BE2C (cell line): ENCODE data around the gene FCHSD1.
A peak's percentile ranks its signal among the peaks of the same experiment; 100 is the strongest.

ENCODE experiments used
- DNase-seq: peaks from one replicate; pipeline ENCODE4 v3.0.0-alpha.2; 2020
- H3K27me3 ChIP-seq: fragments of 250-450 bp; sonication (Bioruptor Pico); 2 replicates; pipeline ENCODE4 v1.5.1; 2020; ENCODE audit warnings: mild to moderate bottlenecking
- H3K36me3 ChIP-seq: fragments of 250-450 bp; sonication (Bioruptor Pico); 2 replicates; pipeline ENCODE4 v1.5.1; 2020; ENCODE audit warnings: mild to moderate bottlenecking
- H3K4me1 ChIP-seq: fragments of 250-450 bp; sonication (Bioruptor Pico); 2 replicates; pipeline ENCODE4 v1.5.1; 2020
- H3K4me3 ChIP-seq: 2 replicates; pipeline ENCODE4 v1.5.1; 2011; ENCODE audit warnings: low read depth, low read length
- H3K9me3 ChIP-seq: fragments of 250-450 bp; sonication (Bioruptor Pico); 2 replicates; pipeline ENCODE4 v1.5.1; 2020
- TF ChIP-seq, protein P1 (sequence below): IDR thresholded peaks from 2 replicates; pipeline ENCODE4 v1.5.1; 2012; ENCODE audit warnings: mild to moderate bottlenecking, low read depth, low read length

Gene FCHSD1

DNA sequence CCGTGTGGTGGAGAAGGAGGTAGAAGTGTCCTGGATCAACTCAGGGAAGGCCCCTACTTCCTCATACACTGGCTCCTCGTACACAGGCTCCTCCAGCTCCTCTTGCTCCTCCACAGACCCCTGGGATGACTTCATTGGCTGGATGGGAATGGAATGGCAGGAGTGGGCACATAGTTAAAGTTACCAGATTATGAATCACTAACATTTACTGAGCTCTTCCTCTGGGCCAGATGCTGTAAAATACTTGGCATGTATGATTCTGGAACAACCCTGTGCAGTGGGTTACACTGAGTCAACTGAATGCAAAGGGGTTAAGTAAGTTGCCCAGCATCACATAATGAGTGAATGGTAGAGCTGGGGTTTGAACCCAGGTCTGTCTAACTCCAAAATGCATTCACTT, 3.1 kb upstream of the FCHSD1 start:
- H3K9me3 ChIP-seq, result no peaks in the 10 kb centered on the region
- no peaks in the 10 kb centered on the region for H3K27me3 ChIP-seq
- TF ChIP-seq, protein P1, sequence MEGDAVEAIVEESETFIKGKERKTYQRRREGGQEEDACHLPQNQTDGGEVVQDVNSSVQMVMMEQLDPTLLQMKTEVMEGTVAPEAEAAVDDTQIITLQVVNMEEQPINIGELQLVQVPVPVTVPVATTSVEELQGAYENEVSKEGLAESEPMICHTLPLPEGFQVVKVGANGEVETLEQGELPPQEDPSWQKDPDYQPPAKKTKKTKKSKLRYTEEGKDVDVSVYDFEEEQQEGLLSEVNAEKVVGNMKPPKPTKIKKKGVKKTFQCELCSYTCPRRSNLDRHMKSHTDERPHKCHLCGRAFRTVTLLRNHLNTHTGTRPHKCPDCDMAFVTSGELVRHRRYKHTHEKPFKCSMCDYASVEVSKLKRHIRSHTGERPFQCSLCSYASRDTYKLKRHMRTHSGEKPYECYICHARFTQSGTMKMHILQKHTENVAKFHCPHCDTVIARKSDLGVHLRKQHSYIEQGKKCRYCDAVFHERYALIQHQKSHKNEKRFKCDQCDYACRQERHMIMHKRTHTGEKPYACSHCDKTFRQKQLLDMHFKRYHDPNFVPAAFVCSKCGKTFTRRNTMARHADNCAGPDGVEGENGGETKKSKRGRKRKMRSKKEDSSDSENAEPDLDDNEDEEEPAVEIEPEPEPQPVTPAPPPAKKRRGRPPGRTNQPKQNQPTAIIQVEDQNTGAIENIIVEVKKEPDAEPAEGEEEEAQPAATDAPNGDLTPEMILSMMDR, result no peak
- peaks cover 18% of the 10 kb centered on the region for H3K36me3 ChIP-seq
- H3K4me3 ChIP-seq, result no peak overlapping the region
- no peaks in the 10 kb centered on the region; the same call in 1 of the 2 replicates for H3K4me1 ChIP-seq
- DNase-seq, result no peak

DNA sequence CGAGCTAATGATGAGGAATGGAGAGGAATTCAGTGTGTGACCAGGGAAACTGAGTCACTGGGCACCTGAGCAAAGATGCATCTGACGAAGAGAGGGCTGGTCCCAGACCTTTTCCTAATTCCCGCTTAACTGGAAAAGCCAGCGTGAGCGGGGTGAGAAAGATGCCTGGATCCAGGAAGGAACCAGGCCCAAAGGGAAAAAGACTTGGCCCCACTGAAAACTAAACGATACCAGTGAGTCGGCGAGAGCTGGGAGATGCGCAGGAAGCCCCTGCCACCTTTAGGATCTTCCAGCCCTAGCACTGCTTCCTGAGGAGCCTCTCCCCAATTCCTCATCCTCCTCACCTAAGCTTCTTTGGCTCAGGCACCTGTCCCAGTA, 499 bp upstream of the FCHSD1 start:
- no peaks in the 10 kb centered on the region for H3K9me3 ChIP-seq
- peaks cover 12% of the 10 kb centered on the region for H3K36me3 ChIP-seq
- no peaks in the 10 kb centered on the region; the same call in 1 of the 2 replicates for H3K4me1 ChIP-seq
- TF ChIP-seq, protein P1, result no peak
- no peaks in the 10 kb centered on the region for H3K27me3 ChIP-seq
- peak overlapping the region; percentile 65 for H3K4me3 ChIP-seq
- no peak for DNase-seq

DNA sequence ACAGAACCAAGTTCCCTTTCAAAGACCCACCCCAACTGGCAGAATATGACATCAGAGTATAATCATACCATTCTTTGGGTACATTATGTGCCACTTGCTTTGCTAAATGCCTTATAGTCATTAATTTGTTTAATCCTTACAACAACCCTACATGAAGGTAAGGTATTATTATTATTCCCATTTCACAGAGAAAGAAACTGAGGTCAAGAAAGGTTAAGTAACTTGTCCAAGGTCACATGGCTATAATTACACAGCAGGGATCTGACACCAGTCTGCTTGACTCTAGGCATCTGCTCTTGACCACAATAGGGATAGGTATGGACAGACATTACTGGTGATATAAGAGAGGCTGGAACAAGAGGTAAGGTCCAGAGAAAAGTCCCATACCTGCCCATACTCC, 1.2 kb downstream of the FCHSD1 start:
- Histone ChIP-seq H3K36me3 (peaks cover 4% of the 10 kb centered on the region), H3K4me3 (no peak overlapping the region), H3K9me3 (no peaks in the 10 kb centered on the region), H3K27me3 (no peaks in the 10 kb centered on the region), H3K4me1 (no peaks in the 10 kb centered on the region; the same call in 1 of the 2 replicates)
- TF ChIP-seq, protein P1, result no peak
- DNase-seq, result no peak

DNA sequence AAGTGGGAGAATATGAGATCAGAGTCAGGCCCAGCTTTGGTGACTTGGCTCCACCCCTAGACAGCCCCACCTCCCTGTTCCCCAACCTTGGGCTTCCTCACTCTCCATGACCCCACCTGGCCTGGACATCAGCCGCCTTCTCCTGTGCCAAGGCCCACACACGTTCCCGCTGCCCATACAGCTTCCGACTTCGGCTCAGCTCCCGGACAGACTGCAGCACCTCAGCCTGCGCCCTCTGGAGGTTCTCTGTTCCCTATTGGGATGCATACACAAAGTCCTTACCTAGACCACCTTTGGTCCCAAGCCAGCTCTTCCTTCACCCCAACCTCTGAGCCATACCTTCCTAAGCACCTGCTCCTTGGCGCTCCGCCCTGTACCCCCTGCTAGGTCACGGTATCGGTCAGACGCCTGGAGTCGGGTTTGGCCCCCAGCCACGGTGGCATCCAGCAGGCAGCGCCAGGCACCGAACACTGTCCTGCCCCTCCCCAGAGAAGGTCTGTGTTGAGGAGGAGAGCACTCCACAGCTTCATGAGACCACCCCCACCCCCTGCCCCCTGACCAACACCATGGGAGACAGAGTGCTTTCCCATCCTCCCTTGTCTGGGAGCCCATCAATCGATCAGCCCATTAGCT, 2.0 kb downstream of the FCHSD1 start:
- Histone ChIP-seq H3K4me1 (no peaks in the 10 kb centered on the region; the same call in 1 of the 2 replicates), H3K9me3 (no peaks in the 10 kb centered on the region), H3K27me3 (no peaks in the 10 kb centered on the region), H3K4me3 (no peak overlapping the region), H3K36me3 (peaks cover 3% of the 10 kb centered on the region)
- TF ChIP-seq, protein P1, result no peak
- DNase-seq, result no peak

DNA sequence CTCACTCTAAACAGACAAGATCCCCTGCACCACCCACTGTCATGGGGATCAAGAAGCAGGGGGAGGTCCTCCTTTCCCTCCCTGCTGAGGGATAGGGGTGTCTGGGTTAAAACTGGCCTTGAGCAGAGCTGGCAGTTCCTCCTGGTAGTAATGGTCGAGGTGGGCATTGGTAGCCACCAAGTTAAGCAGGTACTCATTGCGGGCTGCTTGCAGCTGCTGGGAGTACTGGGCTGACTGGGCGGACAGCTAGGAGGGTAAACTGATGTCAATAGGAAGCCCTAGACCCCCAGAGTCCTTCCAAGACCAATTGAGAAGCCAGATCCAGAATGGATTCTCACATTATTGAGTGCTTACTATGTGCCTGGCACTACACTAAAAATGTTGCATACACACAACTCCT, 3.4 kb downstream of the FCHSD1 start:
- DNase-seq, result no peak
- no peaks in the 10 kb centered on the region for H3K36me3 ChIP-seq
- H3K27me3 ChIP-seq, result no peaks in the 10 kb centered on the region
- H3K4me3 ChIP-seq, result no peak overlapping the region
- no peaks in the 10 kb centered on the region; the same call in 1 of the 2 replicates for H3K4me1 ChIP-seq
- TF ChIP-seq, protein P1, result no peak
- H3K9me3 ChIP-seq, result no peaks in the 10 kb centered on the region

DNA sequence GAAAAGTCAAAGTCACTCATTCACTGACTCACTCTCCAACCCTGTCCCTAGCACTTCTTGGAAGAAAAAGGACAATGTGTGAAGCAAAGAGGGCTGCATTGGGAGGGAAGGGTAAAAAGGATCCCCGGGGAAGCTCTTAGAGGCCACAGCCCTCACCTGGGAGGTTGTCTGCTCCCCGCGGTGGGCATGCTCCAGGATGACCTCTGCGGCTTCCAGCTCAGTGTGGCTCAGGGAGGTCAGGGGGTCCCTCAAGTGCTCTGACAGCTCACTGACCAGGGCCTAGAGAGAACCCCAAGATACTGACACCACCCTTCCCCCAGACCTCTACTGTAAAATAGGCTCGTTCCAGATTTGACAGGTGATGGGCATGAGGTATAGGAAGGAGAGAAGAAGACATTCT, 4.0 kb downstream of the FCHSD1 start:
- Histone ChIP-seq H3K27me3 (no peaks in the 10 kb centered on the region), H3K4me3 (no peak overlapping the region), H3K36me3 (no peaks in the 10 kb centered on the region), H3K4me1 (no peaks in the 10 kb centered on the region; the same call in 1 of the 2 replicates), H3K9me3 (no peaks in the 10 kb centered on the region)
- no peak for DNase-seq
- TF ChIP-seq, protein P1, result no peak
